Transverse colon (tissue), 4 donors: ENCODE data around the gene PGAM2. TPM values are rescaled to one million over a fixed set of nuclear protein-coding genes. Genes with fewer than 3 reads are reported as not detected.

ENCODE experiments used
- DNase-seq: peaks from one replicate; pipeline ENCODE4 v3.0.0-alpha.2; 2019
- H3K27ac ChIP-seq, 4 donors: fragments of 200-600 bp; sonication (generic); 2 replicates each; pipeline ENCODE4 v1.5.1; 2016 to 2018; ENCODE audit warnings: inconsistent platforms in 4 of 4
- H3K27me3 ChIP-seq: fragments of 200-600 bp; sonication (generic); 2 replicates; pipeline ENCODE4 v1.5.1; 2017; ENCODE audit warnings: inconsistent platforms
- H3K36me3 ChIP-seq, 4 donors: fragments of 200-600 bp; sonication (generic); 2 replicates each; pipeline ENCODE4 v1.5.1; 2017 to 2019; ENCODE audit warnings: inconsistent platforms in 4 of 4
- H3K4me1 ChIP-seq, 4 donors: fragments of 200-600 bp; sonication (generic); 2 replicates each; pipeline ENCODE4 v1.5.1; 2017 to 2020; ENCODE audit warnings: inconsistent platforms in 4 of 4
- H3K4me3 ChIP-seq, 4 donors: fragments of 200-600 bp; sonication (generic); 1 replicate in 1 of 4; 2 replicates in 3 of 4; pipeline versions ENCODE4 v1.5.1 to v1.6.1; 2017 to 2019; ENCODE audit warnings: inconsistent platforms in 4 of 4
- H3K9me3 ChIP-seq, 2 donors: fragments of 200-600 bp; sonication (generic); 2 replicates each; pipeline ENCODE4 v1.5.1; 2017 to 2019; ENCODE audit warnings: inconsistent platforms in 2 of 2
- EP300 ChIP-seq: sonication (generic); formaldehyde crosslinking; IDR thresholded peaks from one replicate; pipeline ENCODE4 v1.6.1; 2017; ENCODE audit warnings: antibody characterized with exemption, low read depth
- POLR2A ChIP-seq: fragments of 450-650 bp; IDR thresholded peaks from one replicate; pipeline ENCODE4 v1.6.1; 2016; ENCODE audit warnings: antibody characterized with exemption, mild to moderate bottlenecking, moderate library complexity
- POLR2AphosphoS5 ChIP-seq, 3 donors: sonication (generic); formaldehyde crosslinking; IDR thresholded peaks; one replicate each; pipeline ENCODE4 v1.6.1; 2016; ENCODE audit warnings: antibody characterized with exemption in 3 of 3
- WGBS, 2 donors: methylation state at CpG; one replicate each; pipeline ENCODE4 v1.1.5; 2018; ENCODE audit warnings: low coverage in 1 of 2; 5-methylcytosine and 5-hydroxymethylcytosine counted together
- in situ Hi-C, 4 donors: fragments of 200-750 bp; cut with MboI; loops; one replicate each; pipeline versions ENCODE4 v1.15.0 to v1.15.1; 2017; ENCODE audit warnings: low sequenced_read_pairs in 3 of 4, low pct_ligation_motif_present in 1 of 4, low pct_unique_long_range_greater_than_20kb in 1 of 4
- intact Hi-C: fragments of 100-400 bp; cut with DNase I; formaldehyde crosslinking; loops from one replicate; pipeline ENCODE4 v1.15.1; 2023; ENCODE audit warnings: low total_unique reads
- total RNA-seq, 4 donors: library from RNA; depleted of rRNA; stranded (reverse); fragments of >200 nt; gene quantifications; one replicate each; pipeline ENCODE4 v1.1.0, GENCODE V29; 2016
- TF ChIP-seq, protein P1 (sequence below), 5 experiments: fragments of 200-600 bp in 3 of 5; fragments of 450-650 bp in 2 of 5; sonication (generic) in 3 of 5; IDR thresholded peaks; 1 replicate in 2 of 5; 2 replicates in 3 of 5; pipeline ENCODE4 v1.5.1; 2016 to 2017; ENCODE audit warnings: antibody characterized with exemption in 5 of 5, inconsistent platforms in 3 of 5, mild to moderate bottlenecking in 2 of 5, moderate library complexity in 1 of 5

Gene PGAM2
- total RNA-seq, 4 donors from 2014 or later: 9.7 TPM; not detected in 3

DNA sequence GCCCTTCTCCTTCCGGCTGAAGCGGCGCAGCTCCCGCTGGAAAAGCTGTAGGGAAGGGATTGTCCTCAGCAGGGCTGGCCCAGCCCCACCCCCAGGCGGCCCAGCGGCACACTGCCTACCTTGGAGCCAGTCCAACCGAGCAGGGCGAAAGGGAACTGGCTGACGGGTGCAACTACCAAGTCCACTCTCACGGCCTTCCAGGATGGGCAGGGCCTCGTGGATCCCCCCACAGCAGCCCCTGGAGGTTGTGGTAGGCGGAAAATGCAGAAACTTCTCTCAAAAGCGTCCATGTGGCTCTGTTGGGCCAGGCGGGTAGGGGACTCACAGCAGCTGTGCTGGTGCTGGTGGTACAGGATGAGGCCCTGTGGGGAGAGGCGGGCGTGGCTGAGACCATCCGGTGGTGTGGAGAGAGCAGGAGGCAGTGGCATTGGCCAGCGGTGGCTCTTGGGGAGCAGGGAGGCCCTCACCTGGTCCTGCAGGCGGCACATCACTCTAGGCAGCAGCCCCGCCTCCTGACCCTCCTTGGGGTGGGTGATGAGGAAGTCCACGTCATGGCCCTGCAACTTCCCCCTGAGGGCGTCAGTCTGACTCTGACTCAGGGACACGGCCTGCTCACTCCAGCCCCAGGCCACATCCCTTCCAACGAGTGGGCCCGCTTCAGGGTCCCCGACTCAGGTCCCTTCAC is 8.4 kb upstream of the PGAM2 start:
- WGBS, 2 donors: 45% methylated on average over 22 of the region's 26 CpGs; no CpG with 5 or more reads in 1 of the 2 donors
- intact Hi-C loops: no loop called here
- Histone ChIP-seq H3K27ac (peak overlapping the region; percentile 74 to 87 (median 78)), H3K36me3 (peaks cover 0 to 21% (median 0%) of the 10 kb centered on the region in 4 donors), H3K4me3 (no peak overlapping the region), H3K27me3 (no peaks in the 10 kb centered on the region), H3K9me3 (no peaks in the 10 kb centered on the region), H3K4me1 (peaks cover 14 to 36% (median 32%) of the 10 kb centered on the region in 4 donors)
- TF ChIP-seq POLR2AphosphoS5 (IDR thresholded peaks at IDR 0.05): peak in 2 of 3 donors; percentile 50 to 53
- TF ChIP-seq, protein P1, sequence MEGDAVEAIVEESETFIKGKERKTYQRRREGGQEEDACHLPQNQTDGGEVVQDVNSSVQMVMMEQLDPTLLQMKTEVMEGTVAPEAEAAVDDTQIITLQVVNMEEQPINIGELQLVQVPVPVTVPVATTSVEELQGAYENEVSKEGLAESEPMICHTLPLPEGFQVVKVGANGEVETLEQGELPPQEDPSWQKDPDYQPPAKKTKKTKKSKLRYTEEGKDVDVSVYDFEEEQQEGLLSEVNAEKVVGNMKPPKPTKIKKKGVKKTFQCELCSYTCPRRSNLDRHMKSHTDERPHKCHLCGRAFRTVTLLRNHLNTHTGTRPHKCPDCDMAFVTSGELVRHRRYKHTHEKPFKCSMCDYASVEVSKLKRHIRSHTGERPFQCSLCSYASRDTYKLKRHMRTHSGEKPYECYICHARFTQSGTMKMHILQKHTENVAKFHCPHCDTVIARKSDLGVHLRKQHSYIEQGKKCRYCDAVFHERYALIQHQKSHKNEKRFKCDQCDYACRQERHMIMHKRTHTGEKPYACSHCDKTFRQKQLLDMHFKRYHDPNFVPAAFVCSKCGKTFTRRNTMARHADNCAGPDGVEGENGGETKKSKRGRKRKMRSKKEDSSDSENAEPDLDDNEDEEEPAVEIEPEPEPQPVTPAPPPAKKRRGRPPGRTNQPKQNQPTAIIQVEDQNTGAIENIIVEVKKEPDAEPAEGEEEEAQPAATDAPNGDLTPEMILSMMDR (IDR thresholded peaks at IDR 0.05): peak in 2 of 5 experiments; percentile 8 to 43
- peak; percentile 42 for TF ChIP-seq POLR2A
- no peak for TF ChIP-seq EP300
- peak; percentile 91 for DNase-seq
- in situ Hi-C loops: no loop called here

DNA sequence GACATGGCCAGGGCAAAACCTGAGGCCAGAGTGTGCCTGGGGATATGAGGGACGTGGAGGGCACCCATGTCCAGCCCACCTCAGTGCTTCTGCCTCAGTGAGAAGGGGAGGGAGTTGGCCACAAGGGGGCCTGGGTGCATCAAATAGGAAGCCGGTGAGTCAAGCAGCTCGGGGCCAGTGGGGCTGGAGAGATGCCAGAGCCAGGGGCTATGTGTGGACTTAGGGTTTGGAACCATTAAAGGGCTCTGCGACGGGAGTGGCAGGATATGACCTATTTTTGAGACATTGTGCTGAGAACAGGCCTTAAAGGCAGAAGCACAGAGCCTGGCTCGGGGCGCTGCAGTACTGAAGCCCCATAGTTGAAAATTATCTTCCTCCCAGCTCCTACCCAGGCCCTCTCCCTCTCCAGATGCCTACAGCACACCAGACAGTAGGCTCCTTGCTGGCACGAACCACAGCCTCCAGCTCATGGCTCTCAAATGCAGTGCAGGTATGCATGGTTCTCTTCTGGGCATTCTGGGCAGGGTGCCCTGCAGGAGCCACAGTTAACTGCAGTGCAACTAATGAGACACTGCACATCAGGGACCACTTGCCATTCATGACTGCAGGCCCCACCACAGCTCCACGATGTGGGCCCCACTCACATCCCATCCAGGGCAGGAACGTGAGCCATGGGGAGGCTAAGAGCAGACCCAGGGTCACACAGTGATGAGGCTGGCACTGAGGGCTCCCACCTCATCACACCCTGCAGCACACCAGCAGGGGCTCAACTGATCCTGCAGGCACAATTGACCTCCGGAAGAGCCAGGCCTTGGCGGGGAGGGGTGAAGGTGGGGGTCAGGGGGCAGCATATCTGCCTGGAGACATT is 7.2 kb upstream of the PGAM2 start:
- in situ Hi-C loops (no loop called here), intact Hi-C loops (no loop called here)
- WGBS, 2 donors: 0 to 52% methylated on average over 1 to 12 of the region's 12 CpGs
- Histone ChIP-seq H3K9me3 (no peaks in the 10 kb centered on the region), H3K27me3 (no peaks in the 10 kb centered on the region), H3K36me3 (peaks cover 0 to 10% (median 0%) of the 10 kb centered on the region in 4 donors), H3K4me3 (no peak overlapping the region), H3K4me1 (peaks cover 14 to 36% (median 32%) of the 10 kb centered on the region in 4 donors), H3K27ac (peak overlapping the region; percentile 74 to 87 (median 78))
- TF ChIP-seq POLR2A (no peak), POLR2AphosphoS5 (IDR thresholded peaks at IDR 0.05) (peak in 1 of 3 donors; percentile 28)
- TF ChIP-seq, protein P1 (IDR thresholded peaks at IDR 0.05): peak; percentile 48 to 61 (median 52)
- peak; percentile 71 for DNase-seq

DNA sequence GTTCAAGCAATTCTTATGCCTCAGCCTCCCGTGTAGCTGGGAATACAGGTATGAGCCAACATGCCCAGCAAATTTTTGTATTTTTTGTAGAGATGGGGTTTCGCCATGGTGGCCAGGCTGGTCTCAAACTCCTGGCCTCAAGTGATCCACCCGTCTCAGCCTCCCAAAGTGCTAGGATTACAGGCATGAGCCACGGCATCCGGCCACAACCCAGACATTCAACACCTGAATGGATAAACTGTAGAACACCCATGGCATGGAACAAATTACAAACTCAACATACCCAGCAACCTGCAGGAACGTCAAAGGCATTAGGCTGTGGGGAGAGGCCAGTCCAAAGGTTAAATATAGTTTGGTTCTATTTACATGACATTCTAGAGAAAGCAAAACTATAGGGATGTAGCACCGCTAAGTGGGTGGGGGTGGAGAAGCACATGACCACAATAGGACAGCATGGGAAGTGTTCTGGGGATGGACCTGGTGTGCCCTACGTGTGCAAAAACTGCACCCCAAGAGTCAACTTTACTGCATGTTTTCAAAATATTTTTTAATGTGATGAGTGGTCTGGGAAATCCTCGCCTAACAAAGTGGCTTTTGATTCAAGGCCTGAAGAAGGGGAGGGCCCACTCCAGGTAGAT is 6.5 kb upstream of the PGAM2 start:
- no peak overlapping the region for H3K4me3 ChIP-seq
- H3K27ac ChIP-seq: peak overlapping the region; percentile 11 to 82 (median 54)
- TF ChIP-seq POLR2AphosphoS5 (IDR thresholded peaks at IDR 0.05) (peak in 1 of 3 donors; percentile 15), POLR2A (no peak)
- no peaks in the 10 kb centered on the region for H3K9me3 ChIP-seq
- H3K4me1 ChIP-seq: peaks cover 14 to 36% (median 32%) of the 10 kb centered on the region in 4 donors
- WGBS, 2 donors: 20 to 51% methylated on average over 1 to 9 of the region's 9 CpGs
- in situ Hi-C loops: no loop called here
- DNase-seq: peak; percentile 37
- intact Hi-C loops: no loop called here
- no peaks in the 10 kb centered on the region for H3K27me3 ChIP-seq
- peaks cover 0 to 2% (median 0%) of the 10 kb centered on the region in 4 donors for H3K36me3 ChIP-seq

DNA sequence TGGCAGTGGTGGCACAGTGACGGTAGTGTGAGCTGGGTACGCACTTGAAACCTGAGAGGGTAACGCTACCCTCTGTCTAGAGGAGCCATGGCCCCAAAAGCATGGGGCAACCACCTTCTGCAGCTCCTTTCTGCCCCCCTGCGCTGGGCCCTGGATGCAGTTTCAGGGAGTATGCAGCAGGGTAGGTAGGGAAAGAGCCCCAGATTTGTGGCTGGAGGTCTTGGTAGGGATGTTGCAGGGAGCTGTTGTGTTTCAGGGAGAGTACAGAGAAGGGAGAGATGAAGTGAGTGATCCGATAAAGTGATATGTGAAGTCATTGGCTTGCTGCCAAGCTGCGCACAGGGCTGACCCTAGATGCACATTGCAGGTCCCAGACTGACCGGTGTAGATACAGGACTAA is 2.7 kb upstream of the PGAM2 start:
- in situ Hi-C loops: no loop called here
- TF ChIP-seq, protein P1 (IDR thresholded peaks at IDR 0.05): no peak
- TF ChIP-seq EP300 (no peak), POLR2A (no peak), POLR2AphosphoS5 (IDR thresholded peaks at IDR 0.05) (no peak)
- WGBS, 2 donors: 71 to 80% methylated on average over 1 to 7 of the region's 7 CpGs
- Histone ChIP-seq H3K27ac (no peak overlapping the region), H3K27me3 (no peaks in the 10 kb centered on the region), H3K4me3 (no peak overlapping the region), H3K4me1 (peaks cover 26 to 42% (median 36%) of the 10 kb centered on the region in 4 donors), H3K9me3 (no peaks in the 10 kb centered on the region), H3K36me3 (no peaks in the 10 kb centered on the region)
- no peak for DNase-seq
- intact Hi-C loops: no loop called here
